Esophagus squamous epithelium (tissue), 4 donors: ENCODE results near the gene CEP170.

Experiments
- CTCF ChIP-seq, 6 experiments: fragments of 450-650 bp in 4 of 6; fragments of 200-600 bp in 2 of 6; sonication (generic) in 2 of 6; IDR thresholded peaks; one replicate each; pipeline ENCODE4 v1.5.1; 2016 to 2019; ENCODE audit warnings: antibody characterized with exemption in 6 of 6, mild to moderate bottlenecking in 4 of 6, moderate library complexity in 4 of 6
- POLR2A ChIP-seq, 4 donors: fragments of 450-650 bp; IDR thresholded peaks; one replicate each; pipeline ENCODE4 v1.6.1; 2017; ENCODE audit warnings: antibody characterized with exemption in 4 of 4, mild to moderate bottlenecking in 4 of 4, moderate library complexity in 3 of 4

- no peak for TF ChIP-seq CTCF (IDR thresholded peaks at IDR 0.05)
- no peak for TF ChIP-seq POLR2A (IDR thresholded peaks at IDR 0.05)
These were observed 5.0 kb downstream of the CEP170 start for GRCh38 chr1:243250102-243250501.
